Activated CD8-positive, alpha-beta memory T cell treated with anti-CD3 and anti-CD28 coated beads, Interleukin-2, amount 10 ng/mL, durations not matched to agents 7 days and 5 days (primary cell): ENCODE data around the gene TRPC1. TPM values are rescaled to one million over a fixed set of nuclear protein-coding genes. Genes with fewer than 3 reads are reported as not detected.
A peak's percentile ranks its signal among the peaks of the same experiment; 100 is the strongest.
"Not testable (repeated sequence)": the region's sequence is repeated elsewhere in the genome, so short reads cannot be mapped to it uniquely, and the experiment has no call there.

Experiments used
- ATAC-seq: fragments of 150-1000 bp; cut with Tn5 transposase; one replicate; pipeline ENCODE4 v1.10.0; 2021; ENCODE audit warnings: moderate library complexity
- CTCF ChIA-PET: fragments of 350-600 bp; sonication (Branson Sonifier 250); formaldehyde crosslinking; loops from one replicate; lab custom pipeline; 2021; ENCODE audit warnings: antibody characterized with exemption; lab: Charles Lee
- DNase-seq: peaks from one replicate; pipeline ENCODE4 v3.0.0-alpha.2; 2020
- H3K27ac Mint-ChIP-seq: one replicate; pipeline ENCODE4 v1.8.0; 2021; ENCODE audit warnings: mild to moderate bottlenecking, mixed read lengths
- H3K27me3 Mint-ChIP-seq: one replicate; pipeline ENCODE4 v1.8.0; 2021; ENCODE audit warnings: mixed read lengths
- H3K36me3 Mint-ChIP-seq: one replicate; pipeline ENCODE4 v1.8.0; 2021; ENCODE audit warnings: mild to moderate bottlenecking, mixed read lengths
- H3K4me1 Mint-ChIP-seq: one replicate; pipeline ENCODE4 v1.8.0; 2021; ENCODE audit warnings: mixed read lengths
- H3K4me3 Mint-ChIP-seq: one replicate; pipeline ENCODE4 v1.8.0; 2021; ENCODE audit warnings: mild to moderate bottlenecking, moderate library complexity, mixed read lengths
- H3K9me3 Mint-ChIP-seq: one replicate; pipeline ENCODE4 v1.8.0; 2022; ENCODE audit warnings: low read depth, mixed read lengths
- total RNA-seq, 2 experiments: library from RNA; stranded (reverse); gene quantifications; one replicate each; pipeline ENCODE4 v1.2.3, GENCODE V29; 2021

Gene TRPC1
- total RNA-seq, 2 experiments from 2014 or later: 2.1 to 2.9 TPM

DNA sequence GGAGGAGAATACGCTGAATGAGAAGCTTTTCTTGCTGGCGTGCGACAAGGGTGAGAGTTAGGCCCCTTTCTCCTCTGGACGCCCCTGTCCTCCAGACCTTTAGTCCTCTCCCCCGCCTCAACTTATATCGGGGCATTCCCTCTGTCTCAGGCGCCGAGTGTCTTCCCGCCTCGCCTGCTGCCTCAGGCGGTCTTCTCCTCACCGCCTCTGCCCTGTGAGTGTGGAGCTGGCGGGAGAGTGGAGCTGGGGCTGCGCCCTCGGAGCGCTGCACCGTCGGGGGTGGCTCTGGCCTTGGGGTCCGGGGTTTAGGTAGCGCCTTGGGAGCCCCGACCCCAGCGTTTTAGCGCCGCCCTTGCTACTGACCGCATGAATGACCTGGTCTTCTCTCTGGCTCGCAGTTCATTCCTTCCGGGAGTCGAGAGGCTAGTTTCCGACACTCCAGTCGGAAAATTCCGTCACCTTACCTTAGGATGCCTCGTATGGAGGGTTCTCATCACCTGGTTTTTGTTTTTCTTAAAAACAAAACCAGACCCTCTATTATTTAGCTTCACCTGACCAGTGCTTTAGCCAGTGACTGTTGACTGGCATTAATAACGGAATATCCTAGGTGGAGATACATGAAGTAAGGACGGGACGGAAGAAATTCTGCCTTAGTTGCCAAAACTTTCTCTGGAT is 985 bp downstream of the TRPC1 start:
- ATAC-seq (peak; percentile 5), DNase-seq (peak; percentile 46)
- Mint-ChIP-seq H3K27ac (peak overlapping the region; percentile 63), H3K36me3 (no peaks in the 10 kb centered on the region), H3K27me3 (peaks cover 56% of the 10 kb centered on the region), H3K4me3 (peak overlapping the region; percentile 79), H3K4me1 (peaks cover 12% of the 10 kb centered on the region), H3K9me3 (no peaks in the 10 kb centered on the region)
- CTCF ChIA-PET: no interaction called here

GRCh38 chr3:142725357-142725739 is 1.5 kb downstream of the TRPC1 start:
- Mint-ChIP-seq H3K4me1 (peaks cover 12% of the 10 kb centered on the region), H3K4me3 (peak overlapping the region; percentile 79), H3K27me3 (peaks cover 53% of the 10 kb centered on the region), H3K27ac (no peak overlapping the region), H3K36me3 (no peaks in the 10 kb centered on the region), H3K9me3 (no peaks in the 10 kb centered on the region)
- DNase-seq (no peak), ATAC-seq (no peak)
- CTCF ChIA-PET: no interaction called here

GRCh38 chr3:142726017-142726416 is 2.2 kb downstream of the TRPC1 start:
- Mint-ChIP-seq H3K27me3 (peaks cover 47% of the 10 kb centered on the region), H3K4me1 (peaks cover 12% of the 10 kb centered on the region), H3K9me3 (no peaks in the 10 kb centered on the region)

DNA sequence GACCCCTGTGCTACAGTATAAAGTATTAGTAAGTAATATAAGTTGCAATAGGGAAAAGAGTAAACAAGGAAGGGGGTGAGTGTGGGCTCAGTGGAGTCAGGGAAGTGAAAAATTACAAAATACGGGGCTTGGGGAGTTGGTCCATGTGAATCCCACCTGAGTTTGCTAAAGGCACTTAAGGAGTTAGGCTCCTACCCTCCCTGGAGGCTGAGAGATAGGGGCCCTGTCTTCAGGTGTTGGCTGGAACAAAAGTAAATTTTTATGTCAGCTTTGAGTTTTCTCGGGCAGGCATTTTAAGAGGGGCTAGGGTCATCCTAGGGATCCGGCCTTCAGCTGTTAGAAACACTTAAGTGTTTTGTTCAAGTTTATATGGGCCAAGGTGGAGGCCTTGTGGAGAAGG is 8.2 kb downstream of the TRPC1 start:
- H3K4me3 Mint-ChIP-seq: no peak overlapping the region
- no peak for ATAC-seq
- H3K4me1 Mint-ChIP-seq: no peaks in the 10 kb centered on the region
- CTCF ChIA-PET: no interaction called here
- DNase-seq: no peak
- no peak overlapping the region for H3K27ac Mint-ChIP-seq
- peaks cover 4% of the 10 kb centered on the region for H3K27me3 Mint-ChIP-seq
- H3K36me3 Mint-ChIP-seq: no peaks in the 10 kb centered on the region
- H3K9me3 Mint-ChIP-seq: no peaks in the 10 kb centered on the region

More at GRCh38 chr3:142726017-142726416, 2.2 kb downstream of the TRPC1 start:
- DNase-seq (no peak), ATAC-seq (no peak)
- Mint-ChIP-seq H3K27ac (no peak overlapping the region), H3K36me3 (no peaks in the 10 kb centered on the region), H3K4me3 (no peak overlapping the region)
- CTCF ChIA-PET: no interaction called here

DNA sequence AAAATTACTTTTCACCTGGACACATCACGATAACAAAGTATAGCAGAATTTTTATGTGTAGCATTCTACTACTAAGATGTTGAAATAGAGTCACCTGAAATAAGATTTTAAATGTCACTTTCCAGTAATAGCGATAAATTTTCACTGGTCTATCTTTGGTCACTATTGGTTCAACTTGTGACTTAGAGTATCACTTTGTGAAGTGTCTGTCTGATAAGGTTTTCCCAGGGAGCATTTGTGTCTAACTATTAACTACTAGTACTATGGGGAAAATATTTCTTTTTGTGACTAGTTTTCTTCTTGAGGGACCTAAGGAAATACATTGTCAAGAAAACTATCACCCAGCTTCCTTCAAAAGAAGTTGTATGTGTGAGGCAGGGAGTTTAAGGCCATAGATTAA is 11.0 kb downstream of the TRPC1 start:
- H3K36me3 Mint-ChIP-seq: no peaks in the 10 kb centered on the region
- no peak for ATAC-seq

DNA sequence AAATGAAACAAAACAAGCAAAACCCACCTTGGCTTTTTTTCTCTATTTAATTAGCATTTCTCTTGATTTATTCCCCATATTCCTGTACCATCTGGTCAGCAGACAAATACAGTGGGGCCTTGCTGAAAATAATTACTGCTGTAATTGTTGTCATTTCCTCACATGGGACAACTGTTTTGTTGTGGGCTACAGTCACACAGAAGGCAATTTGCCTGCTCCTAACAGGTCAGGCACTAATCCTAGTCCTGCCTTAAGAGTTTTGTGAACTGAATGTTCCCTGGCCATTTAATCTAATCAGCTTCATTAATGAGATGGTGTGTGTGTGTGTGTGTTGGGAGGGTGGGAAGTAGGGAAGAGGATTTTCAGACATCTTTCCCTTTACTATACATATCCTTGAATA is 11.6 kb downstream of the TRPC1 start:
- H3K36me3 Mint-ChIP-seq: no peaks in the 10 kb centered on the region

More for the DNA sequence above, 11.0 kb downstream of the TRPC1 start:
- H3K4me3 Mint-ChIP-seq: no peak overlapping the region
- no peaks in the 10 kb centered on the region for H3K27me3 Mint-ChIP-seq
- H3K4me1 Mint-ChIP-seq: no peaks in the 10 kb centered on the region
- DNase-seq: no peak
- CTCF ChIA-PET: no interaction called here
- H3K9me3 Mint-ChIP-seq: no peaks in the 10 kb centered on the region
- H3K27ac Mint-ChIP-seq: no peak overlapping the region

GRCh38 chr3:142738396-142738795 is 14.6 kb downstream of the TRPC1 start:
- H3K27me3 Mint-ChIP-seq: peaks cover 3% of the 10 kb centered on the region
- ATAC-seq: no peak
- no peak overlapping the region for H3K4me3 Mint-ChIP-seq
- H3K9me3 Mint-ChIP-seq: no peaks in the 10 kb centered on the region
- DNase-seq: no peak
- H3K27ac Mint-ChIP-seq: no peak overlapping the region
- no peaks in the 10 kb centered on the region for H3K36me3 Mint-ChIP-seq
- CTCF ChIA-PET: no interaction called here
- no peaks in the 10 kb centered on the region for H3K4me1 Mint-ChIP-seq

More for the DNA sequence above, 11.6 kb downstream of the TRPC1 start:
- no peaks in the 10 kb centered on the region for H3K9me3 Mint-ChIP-seq
- H3K27ac Mint-ChIP-seq: no peak overlapping the region
- H3K4me3 Mint-ChIP-seq: no peak overlapping the region
- CTCF ChIA-PET: no interaction called here
- ATAC-seq: no peak
- no peaks in the 10 kb centered on the region for H3K4me1 Mint-ChIP-seq
- no peaks in the 10 kb centered on the region for H3K27me3 Mint-ChIP-seq
- DNase-seq: no peak

GRCh38 chr3:142746646-142747045 is 22.8 kb downstream of the TRPC1 start:
- no peak for ATAC-seq
- Mint-ChIP-seq H3K4me3 (no peak overlapping the region), H3K27me3 (peaks cover 3% of the 10 kb centered on the region), H3K9me3 (no peaks in the 10 kb centered on the region), H3K27ac (no peak overlapping the region), H3K4me1 (no peaks in the 10 kb centered on the region), H3K36me3 (peaks cover 10% of the 10 kb centered on the region)
- no peak for DNase-seq
- CTCF ChIA-PET: no interaction called here

- DNase-seq, CTCF ChIA-PET, H3K27ac Mint-ChIP-seq, H3K4me1 Mint-ChIP-seq, H3K4me3 Mint-ChIP-seq, H3K27me3 Mint-ChIP-seq, H3K9me3 Mint-ChIP-seq, ATAC-seq: not testable (repeated sequence)
- H3K36me3 Mint-ChIP-seq: peaks cover 10% of the 10 kb centered on the region
These were observed 26.7 kb downstream of the TRPC1 start for GRCh38 chr3:142750531-142750930.

- CTCF ChIA-PET: not testable (repeated sequence)
These were observed 28.8 kb downstream of the TRPC1 start for GRCh38 chr3:142752605-142753004.

DNA sequence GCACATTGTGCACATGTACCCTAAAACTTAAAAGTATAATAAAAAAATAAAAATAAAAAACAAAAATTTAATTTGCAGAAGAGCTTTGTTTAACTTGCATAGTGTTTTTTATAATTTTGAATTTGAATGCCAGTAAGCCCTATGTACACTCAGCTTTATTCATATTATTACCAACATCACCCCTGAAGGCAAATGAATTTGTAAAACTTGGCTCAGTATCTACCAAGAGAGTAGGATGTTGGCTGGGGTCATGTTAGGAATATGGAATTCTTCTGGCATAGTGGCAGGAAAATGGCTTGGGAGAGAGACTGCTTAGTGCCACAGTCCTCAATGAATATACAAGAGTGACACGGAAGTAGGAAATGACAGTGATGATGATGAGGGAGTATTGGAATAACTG is 30.7 kb downstream of the TRPC1 start:
- Mint-ChIP-seq H3K4me3 (no peak overlapping the region), H3K36me3 (peaks cover 6% of the 10 kb centered on the region), H3K27me3 (no peaks in the 10 kb centered on the region), H3K27ac (no peak overlapping the region), H3K4me1 (no peaks in the 10 kb centered on the region), H3K9me3 (no peaks in the 10 kb centered on the region)
- DNase-seq: no peak
- CTCF ChIA-PET: interaction anchor here (1.0 kb wide), 1 partner anchor 47 kb away, joined by 3 read pairs; no protein-coding TSS in a partner anchor
- ATAC-seq: no peak

More at GRCh38 chr3:142752605-142753004, 28.8 kb downstream of the TRPC1 start:
- peaks cover 10% of the 10 kb centered on the region for H3K36me3 Mint-ChIP-seq
- H3K27ac Mint-ChIP-seq, H3K4me3 Mint-ChIP-seq, H3K9me3 Mint-ChIP-seq, ATAC-seq, DNase-seq, H3K4me1 Mint-ChIP-seq, H3K27me3 Mint-ChIP-seq: not testable (repeated sequence)

DNA sequence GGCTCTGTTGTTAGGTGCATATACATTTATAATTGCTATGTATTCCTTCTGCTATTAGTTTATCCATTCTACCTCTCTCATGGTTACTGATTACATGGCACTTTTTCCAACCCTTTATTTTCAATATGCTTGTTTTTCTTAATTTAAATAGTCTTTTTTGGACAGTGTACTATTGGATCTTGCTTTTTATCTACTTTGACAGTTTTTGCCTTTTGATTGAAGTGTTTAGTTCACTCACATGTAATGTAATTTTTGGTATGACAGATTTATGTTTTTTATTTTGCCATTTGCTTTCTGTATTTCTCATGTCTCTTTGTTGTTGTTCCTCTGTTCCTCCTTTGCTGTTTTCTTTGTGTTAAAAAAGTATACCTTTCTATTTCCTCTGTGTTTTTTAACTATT is 44.5 kb downstream of the TRPC1 start:
- H3K4me1 Mint-ChIP-seq: no peaks in the 10 kb centered on the region
- no peaks in the 10 kb centered on the region for H3K27me3 Mint-ChIP-seq
- H3K4me3 Mint-ChIP-seq: no peak overlapping the region
- H3K27ac Mint-ChIP-seq: no peak overlapping the region
- peaks cover 9% of the 10 kb centered on the region for H3K36me3 Mint-ChIP-seq
- no peak for DNase-seq
- ATAC-seq: no peak
- H3K9me3 Mint-ChIP-seq: peaks cover 2% of the 10 kb centered on the region
- CTCF ChIA-PET: no interaction called here

- DNase-seq (no peak), ATAC-seq (no peak)
- no peaks in the 10 kb centered on the region for H3K27me3 Mint-ChIP-seq
- H3K4me1 Mint-ChIP-seq: peaks cover 3% of the 10 kb centered on the region
- H3K9me3 Mint-ChIP-seq: no peaks in the 10 kb centered on the region
- no peak overlapping the region for H3K27ac Mint-ChIP-seq
- H3K4me3 Mint-ChIP-seq: no peak overlapping the region
- CTCF ChIA-PET: no interaction called here
- H3K36me3 Mint-ChIP-seq: no peaks in the 10 kb centered on the region
These were observed 54.1 kb downstream of the TRPC1 start for GRCh38 chr3:142777927-142778326.

- DNase-seq (no peak), ATAC-seq (no peak)
- no peaks in the 10 kb centered on the region for H3K36me3 Mint-ChIP-seq
- H3K4me3 Mint-ChIP-seq: no peak overlapping the region
- no peaks in the 10 kb centered on the region for H3K27me3 Mint-ChIP-seq
- H3K4me1 Mint-ChIP-seq: peaks cover 3% of the 10 kb centered on the region
- H3K9me3 Mint-ChIP-seq: no peaks in the 10 kb centered on the region
- H3K27ac Mint-ChIP-seq: no peak overlapping the region
- CTCF ChIA-PET: no interaction called here
These were observed 54.7 kb downstream of the TRPC1 start for GRCh38 chr3:142778541-142778940.
